GM19455 (cell line): Measurements from ENCODE around the gene THRSP.
"Not testable (repeated sequence)": the region's sequence is repeated elsewhere in the genome, so short reads cannot be mapped to it uniquely, and the experiment has no call there.

Experiments
- ATAC-seq: cut with Tn5 transposase; IDR thresholded peaks from one replicate; pipeline ENCODE4 v1.9.1; 2021; ENCODE audit not compliant: unreplicated experiment

Gene THRSP

GRCh38 chr11:78038697-78039313, 24.9 kb upstream of the THRSP start:
- no peak for ATAC-seq

GRCh38 chr11:78039391-78039918, 24.2 kb upstream of the THRSP start:
- ATAC-seq = no peak

DNA sequence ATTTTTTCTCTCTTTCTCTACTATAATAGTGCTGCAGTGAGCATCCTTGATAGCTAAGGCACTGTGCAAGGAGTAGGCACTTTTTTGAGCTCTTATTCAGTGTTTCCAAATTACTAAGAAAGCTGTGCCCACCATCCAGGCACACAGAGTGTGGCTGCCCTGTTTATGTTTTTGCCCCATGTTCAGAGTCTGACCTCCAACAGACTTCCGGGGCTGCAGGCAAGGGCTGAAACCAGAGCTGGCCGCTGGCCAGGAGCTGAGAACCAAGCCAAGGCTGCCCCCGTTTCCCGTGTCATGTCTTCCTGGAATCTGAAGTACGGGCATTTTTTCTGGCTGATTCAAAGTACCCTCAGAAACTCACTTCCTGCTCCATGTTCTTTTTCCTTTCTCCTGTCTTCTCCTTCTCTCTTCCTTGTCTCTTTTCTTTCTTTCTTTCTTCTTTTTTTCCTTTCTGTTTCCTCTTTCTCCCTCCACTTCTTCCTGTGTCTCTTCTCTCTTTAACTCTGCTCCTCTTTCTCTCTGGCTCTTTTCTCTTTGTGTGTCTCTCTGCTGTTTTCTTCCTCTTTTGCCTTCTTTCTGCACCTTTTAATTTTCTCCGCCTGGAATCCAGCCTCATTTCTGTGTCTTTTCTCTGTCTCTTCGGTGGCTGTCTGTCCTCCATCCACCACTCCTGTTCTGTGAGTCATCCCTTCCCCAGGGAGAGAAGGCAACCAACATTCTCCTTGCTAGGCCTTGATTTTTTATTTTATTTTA, 23.6 kb upstream of the THRSP start:
- no peak for ATAC-seq

DNA sequence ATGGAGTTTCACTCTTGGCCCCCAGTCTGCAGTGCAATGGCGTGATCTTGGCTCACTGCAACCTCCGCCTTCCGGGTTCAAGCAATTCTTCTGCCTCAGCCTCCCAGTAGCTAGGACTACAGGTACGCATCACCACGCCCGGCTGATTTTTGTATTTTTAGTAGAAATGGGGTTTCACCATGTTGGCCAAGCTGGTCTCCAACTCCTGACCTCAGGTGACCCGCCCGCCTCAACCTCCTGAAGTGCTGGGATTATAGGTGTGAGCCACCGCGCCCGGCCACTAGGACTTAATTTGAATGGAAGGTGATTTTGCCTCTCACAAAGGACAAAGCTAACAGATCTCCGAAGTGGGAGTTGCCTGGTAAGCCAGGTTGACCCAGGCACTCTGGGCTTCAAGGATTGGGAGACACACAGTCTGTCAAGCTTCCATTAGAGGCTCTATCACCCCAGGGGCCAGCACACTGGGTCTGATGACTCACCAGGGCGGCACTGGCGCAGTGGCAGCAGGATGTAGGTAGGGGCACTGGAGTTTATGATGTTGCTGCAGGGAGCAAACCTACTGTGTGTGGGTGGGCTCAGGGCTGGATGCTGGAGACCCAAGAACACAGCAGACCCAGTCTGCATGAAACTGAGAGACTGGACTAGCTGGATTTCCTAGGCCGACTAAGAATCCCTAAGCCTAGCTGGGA, 22.8 kb upstream of the THRSP start:
- no peak for ATAC-seq

DNA sequence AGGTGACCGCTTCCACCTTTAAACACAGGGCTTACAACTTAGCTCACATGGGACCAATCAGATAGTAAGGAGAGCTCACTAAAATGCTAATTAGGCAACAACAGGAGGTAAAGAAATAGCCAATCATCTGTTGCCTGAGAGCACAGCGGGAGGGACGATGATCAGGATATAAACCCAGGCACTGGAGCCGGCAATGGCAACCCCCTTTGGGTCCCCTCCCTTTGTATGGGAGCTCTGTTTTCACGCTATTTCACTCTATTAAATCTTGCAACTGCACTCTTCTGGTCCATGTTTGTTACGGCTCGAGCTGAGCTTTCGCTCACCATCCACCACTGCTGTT, 22.3 kb upstream of the THRSP start:
- not testable (repeated sequence) for ATAC-seq

- ATAC-seq = no peak
Observed at GRCh38 chr11:78041843-78042440, 21.7 kb upstream of the THRSP start.

GRCh38 chr11:78044706-78045105, 19.0 kb upstream of the THRSP start:
- no peak for ATAC-seq

DNA sequence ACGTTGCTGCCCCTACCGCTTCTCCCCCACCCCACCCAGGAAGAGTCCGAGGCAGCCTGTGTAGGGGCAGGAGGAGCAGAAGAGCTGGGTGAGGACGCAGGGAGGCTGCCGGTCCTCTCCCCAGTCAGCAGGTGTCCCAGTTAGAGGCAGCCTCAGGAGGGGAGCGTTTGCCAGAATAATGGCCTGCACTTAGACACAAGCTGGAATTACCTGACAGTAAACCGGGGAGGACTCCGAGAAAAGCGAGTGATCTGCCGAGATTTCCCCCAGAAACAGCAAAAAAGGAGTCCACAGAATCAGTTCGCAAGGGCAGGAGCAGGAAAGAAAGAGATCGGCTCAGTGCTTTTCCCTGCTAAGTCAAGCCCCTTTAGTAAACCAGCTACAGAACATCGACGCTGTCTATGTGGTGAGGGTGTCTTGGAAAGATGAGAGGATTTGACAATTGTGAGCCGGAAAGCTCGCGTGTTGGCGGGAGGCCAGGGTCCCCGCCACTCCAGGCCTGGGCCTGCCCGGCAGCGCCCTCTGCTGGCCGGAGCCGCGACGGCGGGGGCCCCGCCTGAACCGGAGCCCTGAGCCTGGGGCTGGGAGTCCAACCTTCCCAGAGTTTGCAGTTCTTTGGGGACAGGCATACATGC, 17.7 kb upstream of the THRSP start:
- peak; percentile 69 for ATAC-seq

DNA sequence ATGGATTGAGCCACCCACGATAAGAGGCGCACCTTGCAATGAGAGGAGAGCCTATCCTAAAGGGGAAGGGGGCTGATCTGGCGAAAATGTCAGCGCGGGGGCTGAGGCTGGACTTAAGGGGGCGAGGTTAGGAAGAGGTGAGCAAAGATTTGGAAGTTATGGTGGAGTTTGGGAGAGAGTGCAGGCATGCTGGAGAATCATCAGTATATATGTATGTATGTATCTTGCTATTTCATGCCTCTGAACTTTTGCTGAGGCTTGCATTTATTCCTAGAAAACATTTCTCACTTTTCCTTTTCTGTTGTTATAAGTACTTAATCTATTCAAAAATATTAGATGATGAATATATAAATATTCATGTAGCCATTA, 17.2 kb upstream of the THRSP start:
- no peak for ATAC-seq

DNA sequence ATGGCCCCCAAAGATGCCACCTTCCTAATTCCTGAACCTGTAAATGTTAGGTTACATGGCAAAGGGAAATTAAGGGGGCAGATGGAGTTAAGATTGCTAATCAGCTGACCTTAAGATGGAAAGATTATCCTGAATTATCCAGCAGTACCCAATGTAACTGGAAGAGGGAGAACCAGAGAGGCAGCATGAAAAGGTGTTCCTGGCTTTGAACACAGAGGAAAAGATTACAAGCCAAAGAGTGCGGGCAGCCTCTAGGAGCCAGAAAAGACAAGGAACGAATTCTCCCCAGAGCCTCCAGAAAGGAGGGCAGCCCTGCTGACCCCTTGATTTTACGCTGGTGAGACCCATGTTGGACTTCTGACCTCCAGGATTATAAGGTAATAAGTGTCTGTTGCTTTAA, 15.1 kb upstream of the THRSP start:
- ATAC-seq = no peak

GRCh38 chr11:78049348-78049747, 14.3 kb upstream of the THRSP start:
- ATAC-seq = no peak

GRCh38 chr11:78050964-78051831, 12.5 kb upstream of the THRSP start:
- no peak for ATAC-seq

DNA sequence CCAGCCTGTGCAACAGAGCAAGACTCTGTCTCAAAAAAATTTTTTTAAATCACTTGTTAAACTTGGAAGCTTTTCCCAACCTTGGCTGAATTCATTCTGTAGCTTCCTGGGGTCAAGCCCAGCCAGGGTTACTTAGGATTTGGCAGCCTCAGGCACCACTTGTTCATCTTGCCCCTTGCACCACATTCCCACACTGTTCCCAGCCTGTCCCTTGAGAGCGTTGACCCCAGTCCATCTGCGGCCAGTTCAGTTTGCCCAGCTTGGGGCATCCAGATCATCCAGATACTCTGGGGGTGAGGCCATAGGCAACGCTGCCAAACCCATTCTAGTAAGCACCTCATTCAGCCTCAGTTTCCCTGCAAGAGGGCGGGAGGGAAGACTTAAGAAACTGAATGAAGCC, 8.7 kb upstream of the THRSP start:
- ATAC-seq = no peak

DNA sequence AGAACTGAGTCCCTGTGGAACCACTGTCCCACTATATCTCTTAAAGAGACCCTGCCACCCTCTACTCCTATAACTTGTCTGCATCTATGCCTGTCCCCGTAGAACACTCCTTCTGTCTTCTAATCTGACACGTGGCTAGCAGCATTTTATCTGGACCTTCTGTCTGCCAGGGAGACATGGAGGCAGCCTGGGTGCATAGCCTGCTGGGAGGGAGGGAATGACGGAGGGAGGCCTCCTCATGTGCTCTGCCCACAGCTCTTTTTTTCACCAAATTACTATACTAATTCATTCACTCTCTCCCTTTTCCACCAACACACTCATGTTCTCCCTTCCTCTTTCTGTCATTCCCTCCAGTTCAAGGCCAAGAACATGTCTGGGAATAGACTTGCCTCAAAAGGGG, 7.6 kb upstream of the THRSP start:
- no peak for ATAC-seq

DNA sequence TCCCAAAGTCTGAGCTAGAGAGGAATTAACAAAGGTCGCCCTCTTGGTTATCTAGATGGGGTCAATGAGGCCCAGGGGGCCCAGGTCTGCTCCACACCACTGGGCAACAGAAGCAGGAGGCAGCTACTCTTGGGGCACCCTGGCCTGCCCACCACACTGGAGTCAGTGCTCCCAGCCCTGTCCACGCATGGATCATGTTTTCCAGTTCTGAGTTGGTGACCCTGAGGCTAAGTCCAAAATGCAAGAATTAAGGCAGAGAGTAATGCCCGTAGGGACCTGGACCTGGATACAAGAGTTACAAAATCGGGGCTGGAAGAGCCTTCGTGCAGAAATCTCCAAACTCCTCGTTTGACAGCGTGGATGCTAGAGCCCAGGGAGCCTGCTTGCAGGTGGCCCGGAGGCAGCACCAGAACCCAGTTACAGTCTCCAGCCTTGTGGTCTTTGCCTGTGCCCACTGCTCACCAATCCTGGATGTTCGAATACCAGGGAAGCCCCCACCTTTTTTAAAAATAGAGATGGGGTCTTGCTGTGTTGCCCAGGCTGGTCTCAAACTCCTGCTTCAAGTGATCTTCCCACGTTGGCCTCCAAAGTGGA, 6.1 kb upstream of the THRSP start:
- ATAC-seq = no peak

DNA sequence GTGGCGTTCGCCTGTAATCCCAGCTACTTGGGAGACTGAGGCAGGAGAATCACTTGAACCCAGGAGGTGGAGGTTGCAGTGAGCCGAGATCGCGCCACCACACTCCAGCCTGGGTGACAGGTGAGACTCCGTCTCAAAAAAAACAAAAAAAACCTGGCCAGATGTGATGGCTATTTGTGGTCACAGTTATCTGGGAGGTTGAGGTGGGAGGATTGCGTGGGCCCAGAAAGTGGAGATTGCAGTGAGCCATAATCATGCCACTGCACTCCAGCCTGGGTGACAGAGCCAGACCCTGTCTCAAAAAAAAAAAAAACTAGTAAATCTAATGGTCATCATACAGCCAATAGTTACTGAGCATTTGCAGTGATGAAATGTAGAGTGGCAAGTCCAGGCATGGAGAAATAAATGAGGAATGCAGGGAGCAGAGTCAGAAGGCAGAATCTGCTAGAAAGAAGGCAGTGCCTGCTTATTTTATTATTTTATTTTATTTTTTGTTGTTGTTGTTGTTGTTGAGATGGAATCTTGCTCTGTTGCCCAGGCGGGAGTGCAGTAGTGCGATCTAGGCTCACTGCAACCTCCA, 3.8 kb upstream of the THRSP start:
- ATAC-seq = not testable (repeated sequence)

- no peak for ATAC-seq
Observed at GRCh38 chr11:78060533-78060932, 3.1 kb upstream of the THRSP start.

DNA sequence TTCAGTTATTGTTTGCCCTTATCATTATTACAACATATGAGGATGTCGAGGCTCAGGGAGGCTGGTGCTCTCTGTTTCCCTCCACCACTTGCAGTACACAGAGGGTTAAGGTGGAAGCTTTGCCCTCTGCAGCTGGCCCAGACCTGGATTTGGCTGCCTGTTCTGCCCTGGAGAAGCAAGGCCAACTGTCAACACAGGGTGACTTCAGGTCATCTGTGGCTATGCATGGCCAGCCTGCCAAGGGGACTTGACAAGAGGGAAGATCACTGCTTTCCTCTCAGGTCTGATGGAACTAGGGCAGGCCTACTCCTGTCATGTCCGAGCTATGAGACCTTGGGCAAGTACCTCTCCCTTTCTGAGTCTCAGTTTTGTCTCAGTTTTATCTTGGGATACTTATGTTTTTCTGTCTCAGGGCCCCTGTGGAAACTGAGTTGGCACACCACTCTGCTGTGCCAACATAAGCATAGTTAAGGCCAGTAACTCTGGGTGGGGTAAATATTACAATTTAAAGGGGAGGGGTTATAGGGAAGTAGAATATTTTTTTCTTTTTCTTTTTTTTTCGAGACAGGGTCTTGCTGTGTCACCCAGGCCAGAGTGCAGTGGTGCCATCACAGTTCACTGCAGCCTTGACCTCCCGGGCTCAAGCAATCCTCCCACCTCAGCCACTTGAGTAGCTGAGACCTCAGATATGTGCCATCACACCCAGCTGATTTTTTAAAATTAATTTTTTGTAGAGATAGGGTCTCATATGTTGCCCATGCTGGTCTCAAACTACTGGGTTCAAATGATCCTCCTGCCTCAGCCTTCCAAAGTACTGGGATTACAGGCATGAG, 2.4 kb upstream of the THRSP start:
- no peak for ATAC-seq

- ATAC-seq = no peak
Observed at GRCh38 chr11:78061921-78062311, 1.7 kb upstream of the THRSP start.
